ENCODE results near the gene PAK6.

- no peak for TF ChIP-seq POLR2AphosphoS5 (IDR thresholded peaks at IDR 0.05; ENCODE audit: low read depth, low read length)
- TF ChIP-seq TAF1 (IDR thresholded peaks at IDR 0.05; ENCODE audit: borderline replicate concordance, insufficient read depth, low read length): no peak
- TF ChIP-seq REST (IDR thresholded peaks at IDR 0.05; ENCODE audit: insufficient read depth in 1 of 2, low read depth in 2 of 2, low read length in 2 of 2): no peak
- TF ChIP-seq SIN3A (IDR thresholded peaks at IDR 0.05; ENCODE audit: borderline replicate concordance, insufficient read depth, low read length): no peak
- no peak for TF ChIP-seq FOXP2 (optimal IDR thresholded peaks at IDR 0.05; ENCODE audit: borderline replicate concordance, extremely low read depth, extremely low read length, insufficient read depth)
Observed at GRCh38 chr15:40226736-40227135, 12.1 kb upstream of the PAK6 start.

Data from PFSK-1 (cell line).